HEK293 (cell line): ENCODE measurements around the gene OR4K14.

Source experiments
- BCL11A ChIP-seq: fragments of 450-650 bp; formaldehyde crosslinking; IDR thresholded peaks from 2 replicates; pipeline ENCODE4 v1.5.1; 2016; ENCODE audit warnings: low read depth, missing biosample characterization, missing genetic modification characterization
- CTCF ChIP-seq: fragments of 450-650 bp; formaldehyde crosslinking; IDR thresholded peaks from 2 replicates; pipeline ENCODE4 v1.5.1; 2016; ENCODE audit warnings: missing biosample characterization, missing genetic modification characterization
- ELK4 ChIP-seq: IDR thresholded peaks from 2 replicates; pipeline ENCODE4 v1.6.1; 2011; ENCODE audit warnings: mild to moderate bottlenecking, low read depth, low read length, borderline replicate concordance
- KLF17 ChIP-seq: fragments of 450-650 bp; formaldehyde crosslinking; IDR thresholded peaks from 2 replicates; pipeline ENCODE4 v1.5.1; 2016; ENCODE audit warnings: missing biosample characterization, missing genetic modification characterization
- KLF8 ChIP-seq: fragments of 450-650 bp; formaldehyde crosslinking; IDR thresholded peaks from 2 replicates; pipeline ENCODE4 v1.5.1; 2016; ENCODE audit warnings: missing biosample characterization, missing genetic modification characterization
- REST ChIP-seq: fragments of 450-650 bp; formaldehyde crosslinking; IDR thresholded peaks from 2 replicates; pipeline ENCODE4 v1.5.1; 2016; ENCODE audit warnings: missing biosample characterization, missing genetic modification characterization
- YY1 ChIP-seq: fragments of 450-650 bp; formaldehyde crosslinking; IDR thresholded peaks from 2 replicates; pipeline ENCODE4 v1.5.1; 2018; ENCODE audit warnings: missing biosample characterization, missing genetic modification characterization
- ZNF184 ChIP-seq: fragments of 450-650 bp; IDR thresholded peaks from 2 replicates; pipeline ENCODE4 v1.5.1; 2018; ENCODE audit warnings: missing biosample characterization, mild to moderate bottlenecking, missing genetic modification characterization
- ZNF211 ChIP-seq: fragments of 450-650 bp; formaldehyde crosslinking; IDR thresholded peaks from 2 replicates; pipeline ENCODE4 v1.5.1; 2016; ENCODE audit warnings: low read depth, missing biosample characterization, missing genetic modification characterization
- ZNF513 ChIP-seq: fragments of 450-650 bp; IDR thresholded peaks from 2 replicates; pipeline ENCODE4 v1.5.1; 2018; ENCODE audit warnings: missing biosample characterization, missing genetic modification characterization
- ZNF529 ChIP-seq: fragments of 450-650 bp; formaldehyde crosslinking; IDR thresholded peaks from 2 replicates; pipeline ENCODE4 v1.5.1; 2017; ENCODE audit warnings: missing genetic modification characterization, missing biosample characterization; ENCODE audit not compliant: insufficient replicate concordance
- ZSCAN18 ChIP-seq: fragments of 450-650 bp; formaldehyde crosslinking; IDR thresholded peaks from 2 replicates; pipeline ENCODE4 v1.5.1; 2016; ENCODE audit warnings: missing biosample characterization, missing genetic modification characterization

- TF ChIP-seq CTCF (tag by site-specific recombination) (no peak), REST (tag by site-specific recombination) (no peak), ZNF184 (tag by site-specific recombination) (no peak), ZNF211 (tag by site-specific recombination) (no peak), ZSCAN18 (tag by site-specific recombination) (no peak), ZNF513 (no peak), YY1 (tag by site-specific recombination) (no peak), ZNF529 (tag by site-specific recombination) (no peak), ELK4 (no peak), KLF17 (tag by site-specific recombination) (no peak), KLF8 (tag by site-specific recombination) (no peak), BCL11A (no peak)
Measured at GRCh38 chr14:20031058-20031457, 12.0 kb upstream of the OR4K14 start.
